HG03460 (cell line): Measurements from ENCODE around the gene AMIGO1.

Experiments
- ATAC-seq: cut with Tn5 transposase; IDR thresholded peaks from one replicate; pipeline ENCODE4 v1.9.1; 2021; ENCODE audit not compliant: unreplicated experiment

Gene AMIGO1

DNA sequence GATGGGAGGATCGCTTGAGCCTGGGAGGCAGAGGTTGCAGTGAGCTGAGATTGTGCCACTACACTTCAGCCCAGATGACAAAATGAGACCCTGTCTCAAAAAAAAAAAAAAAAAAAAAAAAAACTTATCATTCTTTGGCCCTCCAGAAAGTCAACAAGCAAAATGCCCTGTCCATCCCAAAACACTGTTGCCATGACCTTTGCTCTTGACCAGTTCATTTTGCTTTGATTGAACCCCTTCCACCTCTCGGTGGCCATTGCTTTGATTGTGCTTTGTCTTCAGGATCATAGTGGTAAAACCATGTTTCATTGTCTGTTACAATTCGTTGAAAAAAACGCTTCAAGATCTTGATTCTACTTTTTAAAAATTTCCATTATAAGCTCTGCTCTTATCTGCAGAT is 51.7 kb downstream of the AMIGO1 start:
- ATAC-seq = no peak

DNA sequence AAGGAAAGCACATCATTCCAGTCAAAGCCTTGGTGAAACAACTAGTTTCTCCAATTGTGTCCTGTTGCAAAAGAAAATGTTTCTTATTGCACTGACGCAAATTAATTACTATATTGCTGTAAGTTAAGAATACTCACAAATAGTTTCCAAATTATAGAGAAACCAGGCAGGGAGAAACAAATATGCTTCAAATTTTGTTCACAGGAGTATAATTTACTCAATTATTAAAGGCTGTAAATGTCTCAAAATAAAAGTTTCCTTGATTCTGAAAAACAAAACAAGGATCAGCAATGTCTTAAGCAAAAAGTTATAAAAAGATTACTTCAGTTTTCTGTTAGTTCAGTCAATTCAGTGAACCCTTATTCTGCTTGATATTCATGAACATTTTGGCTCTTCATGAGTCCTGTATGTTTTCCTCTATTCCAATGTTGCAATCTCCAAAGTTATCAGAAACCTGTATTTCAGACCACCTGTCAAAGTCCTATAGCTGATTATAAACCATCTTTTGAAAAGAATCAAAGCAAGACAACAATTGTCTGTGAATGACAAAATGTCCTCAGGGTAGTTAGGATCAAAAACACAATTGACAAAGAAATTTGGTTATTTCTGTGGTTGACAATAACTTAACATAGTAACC is 54.9 kb downstream of the AMIGO1 start:
- no peak for ATAC-seq
